H1 (cell line): Measurements from ENCODE around the gene ERGIC3. TPM values are rescaled to one million over a fixed set of nuclear protein-coding genes. Genes with fewer than 3 reads are reported as not detected.
"Not testable (repeated sequence)": the region's sequence is repeated elsewhere in the genome, so short reads cannot be mapped to it uniquely, and the experiment has no call there.

Source experiments
- CTCF ChIA-PET: fragments of 300-600 bp; sonication (Branson Sonifier 250); formaldehyde crosslinking; loops from one replicate; lab custom pipeline; 2021; ENCODE audit not compliant: partially characterized antibody; lab: Charles Lee
- POLR2A ChIA-PET: fragments of 300-600 bp; sonication (Branson Sonifier 250); formaldehyde crosslinking; loops from one replicate; lab custom pipeline; 2021; ENCODE audit warnings: inconsistent platforms; ENCODE audit not compliant: partially characterized antibody; lab: Charles Lee
- DNase-seq, 2 experiments: peaks; one replicate each; pipeline versions ENCODE4 v3.0.0 to v3.0.0-alpha.2; 2010 to 2022; ENCODE audit warnings: low spot score in 2 of 2, low read depth in 1 of 2, mixed read lengths in 1 of 2
- FAIRE-seq: peaks from 2 replicates; lab custom pipeline; 2011; peaks lifted over from hg19 to GRCh38; lab: Jason Lieb, UNC
- H2AFZ ChIP-seq: 2 replicates; pipeline ENCODE4 v1.8.1; 2012; ENCODE audit warnings: low read length, inconsistent platforms
- H2AK5ac ChIP-seq: 2 replicates; pipeline ENCODE4 v1.6.1; 2013; ENCODE audit warnings: low read depth, low read length
- H2BK120ac ChIP-seq: replicated peaks from 2 replicates; pipeline ENCODE3; 2013; ENCODE audit warnings: low read depth, low read length, inconsistent platforms
- H2BK12ac ChIP-seq: 2 replicates; pipeline ENCODE4 v1.6.1; 2013; ENCODE audit warnings: low read depth, low read length
- H2BK15ac ChIP-seq: 2 replicates; pipeline ENCODE4 v1.6.1; 2013; ENCODE audit warnings: low read length
- H2BK20ac ChIP-seq: 2 replicates; pipeline ENCODE4 v1.6.1; 2013; ENCODE audit warnings: low read length
- H2BK5ac ChIP-seq: 2 replicates; pipeline ENCODE4 v1.6.1; 2013; ENCODE audit warnings: low read depth, low read length
- H3K14ac ChIP-seq: 2 replicates; pipeline ENCODE4 v1.6.1; 2013; ENCODE audit warnings: inconsistent platforms; ENCODE audit not compliant: insufficient read length
- H3K18ac ChIP-seq: 2 replicates; pipeline ENCODE4 v1.6.1; 2013; ENCODE audit warnings: low read length; ENCODE audit errors: extremely low read depth
- H3K23ac ChIP-seq: 2 replicates; pipeline ENCODE4 v1.6.1; 2013; ENCODE audit warnings: inconsistent platforms; ENCODE audit not compliant: insufficient read length
- H3K23me2 ChIP-seq: 2 replicates; pipeline ENCODE4 v1.6.1; 2013; ENCODE audit warnings: low read depth, low read length
- H3K27ac ChIP-seq: 2 replicates; pipeline ENCODE4 v1.6.1; 2011; ENCODE audit warnings: low read depth, low read length, inconsistent platforms
- H3K27me3 ChIP-seq, 4 experiments: replicated peaks in 1 of 4; 1 replicate in 1 of 4; 2 replicates in 3 of 4; pipeline versions ENCODE4 v1.6.1 to v1.8.1; 2011 to 2013; ENCODE audit warnings: low read length in 3 of 4, mild to moderate bottlenecking in 3 of 4, inconsistent platforms in 2 of 4, mixed read lengths in 2 of 4, moderate library complexity in 1 of 4; ENCODE audit not compliant: control insufficient read depth in 3 of 4, insufficient read depth in 3 of 4; ENCODE audit errors: extremely low read depth in 1 of 4
- H3K36me3 ChIP-seq, 4 experiments: 2 replicates each; pipeline versions ENCODE4 v1.6.1 to v1.8.1; 2011 to 2013; ENCODE audit warnings: mild to moderate bottlenecking in 4 of 4, low read length in 3 of 4, moderate library complexity in 2 of 4, control low read depth in 1 of 4, inconsistent platforms in 1 of 4; ENCODE audit not compliant: insufficient read depth in 4 of 4, control insufficient read depth in 2 of 4
- H3K4ac ChIP-seq: replicated peaks from 2 replicates; pipeline ENCODE3; 2013; ENCODE audit warnings: low read length, low read depth, mixed read lengths, inconsistent platforms; ENCODE audit not compliant: insufficient read length
- H3K4me1 ChIP-seq, 4 experiments: replicated peaks in 1 of 4; 1 replicate in 1 of 4; 2 replicates in 3 of 4; pipeline versions ENCODE4 v1.6.1 to v1.8.1; 2011 to 2013; ENCODE audit warnings: low read length in 3 of 4, inconsistent platforms in 2 of 4, mixed read lengths in 1 of 4; ENCODE audit not compliant: insufficient read depth in 4 of 4, control insufficient read depth in 3 of 4
- H3K4me2 ChIP-seq, 2 experiments: 2 replicates each; pipeline versions ENCODE4 v1.6.1 to v1.8.1; 2011 to 2013; ENCODE audit warnings: low read depth in 2 of 2, low read length in 2 of 2, control low read depth in 1 of 2, inconsistent platforms in 1 of 2, mild to moderate bottlenecking in 1 of 2; ENCODE audit not compliant: insufficient read depth in 1 of 2
- H3K4me3 ChIP-seq, 4 experiments: fragments of 200-600, 300-600 bp in 1 of 4; sonication (generic), shearing (Covaris generic), sonication (Bioruptor Twin) in 1 of 4; 2 replicates each; pipeline versions ENCODE4 v1.5.1 to v1.8.1; 2011 to 2016; ENCODE audit warnings: low read length in 4 of 4, low read depth in 3 of 4, control low read depth in 2 of 4, inconsistent platforms in 2 of 4, mild to moderate bottlenecking in 2 of 4, mixed read lengths in 1 of 4, moderate library complexity in 1 of 4; ENCODE audit not compliant: insufficient read depth in 2 of 4; ENCODE audit errors: extremely low read depth in 1 of 4
- H3K56ac ChIP-seq: replicated peaks from 2 replicates; pipeline ENCODE3; 2013; ENCODE audit warnings: low read depth, mild to moderate bottlenecking, mixed read lengths, low read length, inconsistent platforms; ENCODE audit not compliant: insufficient read length
- H3K79me1 ChIP-seq: 2 replicates; pipeline ENCODE4 v1.6.1; 2013; ENCODE audit warnings: low read depth, low read length, control low read depth
- H3K79me2 ChIP-seq, 2 experiments: 2 replicates each; pipeline versions ENCODE4 v1.6.1 to v1.8.1; 2012 to 2013; ENCODE audit warnings: low read length in 2 of 2, mild to moderate bottlenecking in 2 of 2, inconsistent platforms in 1 of 2; ENCODE audit not compliant: insufficient read depth in 2 of 2, control insufficient read depth in 1 of 2
- H3K9ac ChIP-seq, 4 experiments: replicated peaks in 1 of 4; 1 replicate in 1 of 4; 2 replicates in 3 of 4; pipeline versions ENCODE4 v1.6.1 to v1.8.1; 2011 to 2013; ENCODE audit warnings: low read depth in 3 of 4, low read length in 3 of 4, control low read depth in 2 of 4, mild to moderate bottlenecking in 2 of 4, moderate library complexity in 2 of 4, inconsistent platforms in 1 of 4; ENCODE audit errors: extremely low read depth in 1 of 4
- H3K9me3 ChIP-seq, 2 experiments: 2 replicates each; pipeline versions ENCODE4 v1.6.1 to v1.8.1; 2012 to 2013; ENCODE audit warnings: mild to moderate bottlenecking in 2 of 2, moderate library complexity in 2 of 2, control low read depth in 1 of 2, inconsistent platforms in 1 of 2, low read depth in 1 of 2, low read length in 1 of 2, mixed read lengths in 1 of 2; ENCODE audit not compliant: insufficient read depth in 2 of 2
- H4K20me1 ChIP-seq, 2 experiments: replicated peaks in 1 of 2; 2 replicates each; pipeline versions ENCODE3 to v1.8.1; 2011 to 2013; ENCODE audit warnings: inconsistent platforms in 2 of 2, low read length in 2 of 2, mild to moderate bottlenecking in 1 of 2; ENCODE audit not compliant: insufficient read depth in 2 of 2, control insufficient read depth in 1 of 2
- H4K5ac ChIP-seq: 2 replicates; pipeline ENCODE4 v1.6.1; 2013; ENCODE audit warnings: low read length, low read depth, mixed read lengths, inconsistent platforms; ENCODE audit not compliant: insufficient read length
- H4K8ac ChIP-seq: 2 replicates; pipeline ENCODE4 v1.8.0; 2013; ENCODE audit warnings: mild to moderate bottlenecking, moderate library complexity, low read length, inconsistent platforms; ENCODE audit not compliant: insufficient read depth; ENCODE audit errors: extremely low read depth
- H4K91ac ChIP-seq: replicated peaks from 2 replicates; pipeline ENCODE3; 2013; ENCODE audit warnings: low read length, mixed read lengths, inconsistent platforms; ENCODE audit not compliant: insufficient read length
- CEBPB ChIP-seq: IDR thresholded peaks from 2 replicates; pipeline ENCODE4 v1.6.1; 2012; ENCODE audit warnings: low read depth, low read length
- RXRA ChIP-seq: IDR thresholded peaks from 2 replicates; pipeline ENCODE4 v1.6.1; 2011; ENCODE audit warnings: low read depth, mild to moderate bottlenecking, low read length, moderate library complexity; ENCODE audit not compliant: insufficient read depth
- WGBS, 2 experiments: shearing (Covaris generic) in 1 of 2; methylation state at CpG; one replicate each; pipeline versions ENCODE4 v1.1.6 to v1.1.7; 2013 to 2015; ENCODE audit warnings: low lambda C conversion rate in 2 of 2, mixed read lengths in 2 of 2, inconsistent platforms in 1 of 2, low coverage in 1 of 2, missing lambda C conversion rate in 1 of 2; ENCODE audit not compliant: insufficient replicate concordance in 2 of 2, insufficient coverage in 1 of 2, insufficient read length in 1 of 2; ENCODE audit errors: extremely low coverage in 1 of 2, missing lambda C conversion rate in 1 of 2; 5-methylcytosine and 5-hydroxymethylcytosine counted together
- polyA plus RNA-seq, 7 experiments: library from polyadenylated mRNA; depleted of rRNA in 3 of 7; stranded (reverse) in 5 of 7; unstranded in 2 of 7; fragments of >200 nt in 5 of 7; fragments of 200-250 nt in 2 of 7; gene quantifications; 1 replicate in 5 of 7; 2 replicates in 1 of 7; 4 replicates in 1 of 7; pipeline versions ENCODE4 v1.2.1 to v1.2.3, GENCODE V29; 2011 to 2013; ENCODE audit warnings: missing spikeins in 2 of 7, mixed read lengths in 2 of 7
- total RNA-seq: library from RNA; stranded (reverse); fragmentation: NEBNext Ultra II Directional; extraction: Animal tissue kit (Norgen Biotek cat#: 25700); gene quantifications from 2 replicates; pipeline ENCODE4 v1.2.1, GENCODE V29; 2021

Gene ERGIC3
- total and polyA plus RNA-seq, 2 of the 8 experiments (the other 6 are each of a cell fraction or from before 2014, with no cell fraction given) = 178 to 341 TPM

DNA sequence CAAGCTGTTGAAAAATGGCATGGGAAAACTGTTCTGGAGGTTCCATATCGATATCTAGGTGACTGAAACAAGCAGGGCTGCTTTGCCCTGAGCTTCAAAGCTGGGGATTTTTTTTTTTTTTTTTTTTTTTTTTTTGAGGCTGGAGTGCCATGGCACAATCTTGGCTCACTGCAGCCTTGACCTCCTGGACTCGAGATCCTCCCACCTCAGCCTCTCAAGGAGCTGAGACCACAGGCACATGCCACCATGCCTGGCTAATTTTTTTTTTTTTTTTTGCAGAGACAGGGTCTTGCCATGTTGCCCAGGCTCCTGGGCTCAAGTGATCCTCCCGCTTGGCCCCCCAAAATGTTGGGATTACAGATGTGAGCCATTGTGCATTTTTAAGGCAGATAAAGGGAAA, 11.0 kb downstream of the ERGIC3 start (continued):
- no peak for TF ChIP-seq RXRA
- no peak for TF ChIP-seq CEBPB

DNA sequence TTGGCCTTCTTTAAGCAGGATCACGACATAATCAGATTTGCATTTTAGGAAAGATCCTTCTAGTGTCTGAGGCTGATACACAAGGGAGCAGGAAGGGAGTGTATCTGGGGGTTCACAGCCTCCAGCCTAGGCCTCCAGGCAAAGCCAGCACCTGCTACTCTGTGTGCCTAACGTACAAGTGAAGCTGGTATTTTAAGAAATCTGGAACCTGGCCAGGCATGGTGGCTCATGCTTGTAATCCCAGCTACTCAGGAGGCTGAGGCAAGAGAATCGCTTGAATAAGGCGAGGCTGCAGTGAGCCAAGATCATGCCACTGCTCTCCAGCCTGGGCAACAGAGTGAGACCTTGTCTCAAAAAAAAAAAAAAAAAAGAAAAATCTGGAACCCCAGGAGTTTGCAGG, 13.6 kb downstream of the ERGIC3 start:
- not testable (repeated sequence) for H2BK20ac ChIP-seq, H3K4ac ChIP-seq, H3K4me1 ChIP-seq, H3K23ac ChIP-seq, H2BK120ac ChIP-seq, H3K9me3 ChIP-seq, H3K18ac ChIP-seq, H2BK15ac ChIP-seq, H3K79me1 ChIP-seq, H3K27me3 ChIP-seq, H3K79me2 ChIP-seq, H3K27ac ChIP-seq, DNase-seq, H4K91ac ChIP-seq, H4K8ac ChIP-seq, H4K20me1 ChIP-seq, H3K23me2 ChIP-seq, H3K4me2 ChIP-seq, FAIRE-seq, H4K5ac ChIP-seq, H3K56ac ChIP-seq, H2BK12ac ChIP-seq, H3K9ac ChIP-seq, H3K14ac ChIP-seq, H2AFZ ChIP-seq, H3K4me3 ChIP-seq, H2BK5ac ChIP-seq, H2AK5ac ChIP-seq
- CTCF ChIA-PET = interaction anchor here (0.6 to 2.9 kb wide), 4 partner anchors 8 to 386 kb away, joined by 3 to 7 read pairs (median 4); no protein-coding TSS in a partner anchor
- peaks cover 2 to 46% (median 12%) of the 10 kb centered on the region in 4 experiments; a peak in 6 of 8 replicates for H3K36me3 ChIP-seq
- 86% methylated on average over 4 of the region's 4 CpGs; no CpG with 5 or more reads in 1 of the 2 experiments for WGBS, 2 experiments
- POLR2A ChIA-PET = interaction anchor here (0.7 to 2.1 kb wide), 7 partner anchors 9 to 60 kb away, joined by 3 to 9 read pairs (median 3); partner anchors contain the start of genes ERGIC3 and SPAG4
